Measurements from ENCODE around the gene DNAJC15. TPM values are rescaled to one million over a fixed set of nuclear protein-coding genes. Genes with fewer than 3 reads are reported as not detected.

Gene DNAJC15
- total and polyA plus RNA-seq, 7 experiments from 2014 or later = 5.0 to 22.8 (median 10.5) TPM

DNA sequence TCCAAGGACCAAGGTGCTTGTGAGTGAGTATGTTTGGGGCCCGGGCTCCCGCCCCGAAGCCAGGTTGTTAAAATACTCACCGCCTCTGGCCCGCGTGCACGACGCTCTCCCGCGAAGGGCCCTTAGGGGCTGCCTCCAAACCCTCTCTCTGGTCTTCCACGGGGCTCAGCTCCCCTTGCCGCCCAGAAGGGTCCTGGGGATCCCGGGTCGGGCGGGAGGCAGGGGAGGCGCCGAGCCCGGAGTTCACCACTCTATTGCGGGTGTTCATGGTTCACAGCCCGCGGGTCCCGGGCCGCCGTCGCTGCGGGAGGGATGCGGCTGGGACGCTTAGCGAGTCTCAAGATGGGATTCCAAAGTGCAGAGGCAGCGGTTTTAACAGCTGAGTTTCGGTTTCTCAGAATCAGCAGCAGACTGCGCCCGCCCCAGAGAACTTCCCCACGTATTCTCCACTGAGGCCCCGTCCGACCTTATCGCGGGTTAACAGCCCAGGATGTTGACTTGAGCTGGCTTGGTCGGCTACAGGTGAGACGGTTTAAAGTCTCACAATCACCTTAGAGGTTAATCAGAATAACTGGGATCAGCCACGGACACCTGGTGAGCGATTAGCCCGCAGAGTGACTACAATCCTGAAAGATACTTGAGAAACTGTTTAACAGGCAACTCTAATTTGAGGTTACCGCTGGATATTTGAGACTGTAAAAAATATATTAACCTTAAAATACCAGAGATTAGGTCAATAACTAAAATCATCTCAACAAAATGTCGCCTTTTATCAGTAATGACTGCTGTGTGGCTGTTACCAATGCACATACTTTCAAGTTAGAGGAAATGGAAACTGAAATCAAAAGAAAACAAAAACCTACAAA is 31.3 kb upstream of the DNAJC15 start, which contains the start of gene EPSTI1:
Gene EPSTI1, minus strand, starts transcription at position 344 of the 866 bp plus-strand sequence. Its CDS starts 76 bp downstream, at position 268.
- CTCF ChIA-PET = interaction anchor here (0.8 to 2.0 kb wide), 5 partner anchors 19 to 93 kb away, joined by 3 to 7 read pairs (median 4); no protein-coding TSS in a partner anchor
- peak within 1 kb of the TSS; percentile 99 to 100 (median 100) for H3K27ac Mint-ChIP-seq
- peak within 1 kb of the TSS; percentile 92 to 98 (median 96) for H3K4me3 Mint-ChIP-seq
- H3K27ac ChIP-seq (ENCODE audit: low read depth, low read length) = peak within 1 kb of the TSS; percentile 94
- DNase-seq (peak; percentile 61 to 84 (median 77)), ATAC-seq (peak; percentile 88)
- peak within 1 kb of the TSS; percentile 77 for H3K4me3 ChIP-seq (ENCODE audit: low read length)
- POLR2A ChIA-PET = interaction anchor here (0.6 to 5.1 kb wide), 26 partner anchors 9 to 1931 kb away, joined by 3 to 64 read pairs (median 4); partner anchors contain the start of genes DNAJC15 and WBP4
- H3K27me3 ChIP-seq (ENCODE audit: control insufficient read depth in 2 of 2, insufficient read depth in 2 of 2, low read length in 2 of 2) = no peaks in the 10 kb centered on the region
- H3K27me3 Mint-ChIP-seq = no peaks in the 10 kb centered on the region
- peaks cover 13 to 15% of the 10 kb centered on the region in 2 donors for H3K4me1 ChIP-seq (ENCODE audit: control insufficient read depth in 2 of 2, insufficient read depth in 2 of 2, low read length in 2 of 2)
- no peaks in the 10 kb centered on the region for H3K36me3 ChIP-seq (ENCODE audit: control insufficient read depth in 2 of 3, insufficient read depth in 3 of 3, low read length in 3 of 3)
- no peaks in the 10 kb centered on the region for H3K9me3 ChIP-seq (ENCODE audit: control insufficient read depth in 2 of 3, low read length in 3 of 3)
- peaks cover 0 to 37% (median 0%) of the 10 kb centered on the region in 5 donors for H3K36me3 Mint-ChIP-seq
- no peaks in the 10 kb centered on the region for H3K9me3 Mint-ChIP-seq
- H3K4me1 Mint-ChIP-seq = peaks cover 27 to 73% (median 51%) of the 10 kb centered on the region in 7 donors
- intact Hi-C loops (cut with micrococcal nuclease) = loop anchor here (1.0 to 5.0 kb wide), 11 partner anchors 22 to 1925 kb away; partner anchors contain the start of genes CCDC122 (in 2 of the 2), DNAJC15 (in 2 of the 2), LACC1 (in 2 of the 2) and AKAP11 (in 1 of the 2)

DNA sequence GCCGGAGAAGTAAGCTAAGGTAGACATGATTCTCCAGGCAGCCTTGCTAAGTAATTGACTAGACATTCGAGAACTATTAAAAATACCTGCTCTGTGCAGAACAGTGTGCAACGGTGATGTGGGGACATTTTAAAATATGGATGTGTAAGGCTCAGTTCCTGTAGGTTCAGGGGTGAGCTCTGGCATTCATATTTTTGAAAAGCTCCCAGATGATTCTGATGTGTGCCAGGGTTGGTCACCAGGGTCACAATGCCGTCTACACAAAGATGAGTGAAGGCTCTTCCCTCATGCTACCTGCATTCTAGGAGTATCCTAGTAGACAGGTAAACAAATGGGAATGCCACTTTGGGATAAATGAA is 30.6 kb upstream of the DNAJC15 start:
- intact Hi-C loops (cut with micrococcal nuclease) = loop anchor here (1.0 to 5.0 kb wide), 11 partner anchors 22 to 1925 kb away; partner anchors contain the start of genes CCDC122 (in 2 of the 2), DNAJC15 (in 2 of the 2), LACC1 (in 2 of the 2) and AKAP11 (in 1 of the 2)
- H3K4me1 ChIP-seq (ENCODE audit: control insufficient read depth in 2 of 2, insufficient read depth in 2 of 2, low read length in 2 of 2) = peaks cover 13 to 15% of the 10 kb centered on the region in 2 donors
- CTCF ChIA-PET = interaction anchor here (0.8 to 1.8 kb wide), 4 partner anchors 20 to 73 kb away, joined by 3 to 4 read pairs (median 3); no protein-coding TSS in a partner anchor
- peak in 1 of 9 donors; percentile 42 for DNase-seq
- peak overlapping the region; percentile 94 for H3K27ac ChIP-seq (ENCODE audit: low read depth, low read length)
- H3K27me3 Mint-ChIP-seq = no peaks in the 10 kb centered on the region
- H3K9me3 Mint-ChIP-seq = no peaks in the 10 kb centered on the region
- H3K4me3 ChIP-seq (ENCODE audit: low read length) = peak overlapping the region; percentile 77
- H3K9me3 ChIP-seq (ENCODE audit: control insufficient read depth in 2 of 3, low read length in 3 of 3) = no peaks in the 10 kb centered on the region
- no peaks in the 10 kb centered on the region for H3K27me3 ChIP-seq (ENCODE audit: control insufficient read depth in 2 of 2, insufficient read depth in 2 of 2, low read length in 2 of 2)
- H3K4me1 Mint-ChIP-seq = peaks cover 26 to 73% (median 45%) of the 10 kb centered on the region in 7 donors
- peak overlapping the region; percentile 92 to 98 (median 96) for H3K4me3 Mint-ChIP-seq
- peak overlapping the region; percentile 99 to 100 (median 100) for H3K27ac Mint-ChIP-seq
- no peaks in the 10 kb centered on the region for H3K36me3 ChIP-seq (ENCODE audit: control insufficient read depth in 2 of 3, insufficient read depth in 3 of 3, low read length in 3 of 3)
- POLR2A ChIA-PET = interaction anchor here (0.6 to 5.1 kb wide), 22 partner anchors 9 to 1932 kb away, joined by 3 to 64 read pairs (median 6); partner anchors contain the start of genes DNAJC15 and WBP4
- ATAC-seq = no peak
- peaks cover 0 to 30% (median 0%) of the 10 kb centered on the region in 5 donors for H3K36me3 Mint-ChIP-seq

GRCh38 chr13:42994878-42995277 is 28.5 kb upstream of the DNAJC15 start:
- Histone ChIP-seq H3K36me3 (ENCODE audit: control insufficient read depth in 2 of 3, insufficient read depth in 3 of 3, low read length in 3 of 3) (no peaks in the 10 kb centered on the region), H3K4me1 (ENCODE audit: control insufficient read depth in 2 of 2, insufficient read depth in 2 of 2, low read length in 2 of 2) (peaks cover 13 to 15% of the 10 kb centered on the region in 2 donors), H3K4me3 (ENCODE audit: low read length) (no peak overlapping the region), H3K9me3 (ENCODE audit: control insufficient read depth in 2 of 3, low read length in 3 of 3) (no peaks in the 10 kb centered on the region), H3K27ac (ENCODE audit: low read depth, low read length) (no peak overlapping the region), H3K27me3 (ENCODE audit: control insufficient read depth in 2 of 2, insufficient read depth in 2 of 2, low read length in 2 of 2) (no peaks in the 10 kb centered on the region)
- H3K4me1 Mint-ChIP-seq = peaks cover 20 to 64% (median 37%) of the 10 kb centered on the region in 7 donors
- peaks cover 0 to 26% (median 0%) of the 10 kb centered on the region in 5 donors for H3K36me3 Mint-ChIP-seq
- H3K9me3 Mint-ChIP-seq = no peaks in the 10 kb centered on the region
- intact Hi-C loops (cut with micrococcal nuclease) = loop anchor here in 1 of 2 donors (5.0 kb wide), 4 partner anchors 723 to 1922 kb away; partner anchors contain the start of genes AKAP11, CCDC122 and LACC1
- ChIA-PET POLR2A (interaction anchor here (5.1 kb wide), 1 partner anchor 62 kb away, joined by 64 read pairs; no protein-coding TSS in a partner anchor), CTCF (interaction anchor here (1.0 kb wide), 1 partner anchor 63 kb away, joined by 3 read pairs; no protein-coding TSS in a partner anchor)
- DNase-seq (no peak), ATAC-seq (no peak)
- H3K27me3 Mint-ChIP-seq = no peaks in the 10 kb centered on the region
- H3K27ac Mint-ChIP-seq = peak overlapping the region in 4 of 9 donors; percentile 12 to 100 (median 71)
- no peak overlapping the region for H3K4me3 Mint-ChIP-seq

DNA sequence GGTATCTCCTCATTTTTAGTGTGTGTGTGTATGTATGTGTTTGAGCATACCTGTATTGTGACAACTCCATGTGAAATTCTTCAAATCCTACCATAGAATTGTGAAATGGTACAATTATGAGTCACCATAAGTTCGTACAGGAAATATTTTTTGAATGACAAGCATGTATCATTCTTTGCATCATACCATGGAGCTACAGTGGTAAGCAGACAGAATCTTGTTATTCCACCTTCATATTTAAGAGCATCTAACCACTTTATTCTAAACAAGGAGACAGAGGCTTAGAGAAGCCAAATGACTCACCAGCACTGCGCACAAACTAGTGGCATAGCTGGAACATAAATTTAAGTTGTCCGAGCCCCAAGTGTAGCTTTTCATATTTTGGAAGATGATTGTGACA is 26.8 kb upstream of the DNAJC15 start:
- Histone ChIP-seq H3K36me3 (ENCODE audit: control insufficient read depth in 2 of 3, insufficient read depth in 3 of 3, low read length in 3 of 3) (no peaks in the 10 kb centered on the region), H3K27ac (ENCODE audit: low read depth, low read length) (no peak overlapping the region), H3K27me3 (ENCODE audit: control insufficient read depth in 2 of 2, insufficient read depth in 2 of 2, low read length in 2 of 2) (no peaks in the 10 kb centered on the region), H3K4me3 (ENCODE audit: low read length) (no peak overlapping the region), H3K4me1 (ENCODE audit: control insufficient read depth in 2 of 2, insufficient read depth in 2 of 2, low read length in 2 of 2) (peaks cover 7 to 8% of the 10 kb centered on the region in 2 donors), H3K9me3 (ENCODE audit: control insufficient read depth in 2 of 3, low read length in 3 of 3) (no peaks in the 10 kb centered on the region)
- CTCF ChIA-PET = no interaction called here
- Mint-ChIP-seq H3K9me3 (no peaks in the 10 kb centered on the region), H3K27me3 (no peaks in the 10 kb centered on the region), H3K36me3 (peaks cover 0 to 14% (median 0%) of the 10 kb centered on the region in 5 donors), H3K4me1 (peaks cover 7 to 58% (median 24%) of the 10 kb centered on the region in 7 donors), H3K27ac (peak overlapping the region in 2 of 9 donors; percentile 25 to 71), H3K4me3 (peak overlapping the region in 1 of 10 donors; percentile 5)
- intact Hi-C loops (cut with micrococcal nuclease) = loop anchor here in 1 of 2 donors (1.0 kb wide), 2 partner anchors 27 to 59 kb away; partner anchors contain the start of gene DNAJC15
- DNase-seq = no peak
- POLR2A ChIA-PET = interaction anchor here (1.3 kb wide), 1 partner anchor 9 kb away, joined by 3 read pairs; no protein-coding TSS in a partner anchor
- no peak for ATAC-seq

DNA sequence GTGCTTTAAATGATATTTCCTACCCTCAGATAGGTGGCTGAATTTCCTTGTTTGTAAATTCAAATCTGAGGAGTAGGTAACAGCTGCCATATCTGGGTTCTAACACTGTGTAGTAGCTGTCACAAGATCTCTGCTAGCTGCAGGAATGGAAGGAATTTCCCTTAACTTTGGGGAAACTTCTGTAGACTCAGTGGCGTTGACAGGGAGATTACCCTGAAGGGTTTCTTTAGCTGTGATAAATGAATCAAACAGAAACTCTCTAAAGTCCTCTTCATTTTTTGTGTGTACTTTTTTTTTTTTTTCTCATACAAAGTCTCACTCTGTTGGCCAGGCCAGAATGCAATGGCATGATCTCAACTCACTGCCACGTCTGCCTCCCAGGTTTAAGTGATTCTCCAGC is 26.0 kb upstream of the DNAJC15 start:
- H3K27ac Mint-ChIP-seq = peak overlapping the region in 2 of 9 donors; percentile 46 to 71
- peaks cover 7 to 58% (median 18%) of the 10 kb centered on the region in 7 donors for H3K4me1 Mint-ChIP-seq
- ChIA-PET POLR2A (interaction anchor here (1.3 kb wide), 1 partner anchor 10 kb away, joined by 3 read pairs; no protein-coding TSS in a partner anchor), CTCF (interaction anchor here (0.6 to 1.4 kb wide), 3 partner anchors 9 to 56 kb away, joined by 3 to 6 read pairs (median 4); no protein-coding TSS in a partner anchor)
- ATAC-seq (no peak), DNase-seq (no peak)
- H3K9me3 ChIP-seq (ENCODE audit: control insufficient read depth in 2 of 3, low read length in 3 of 3) = no peaks in the 10 kb centered on the region
- H3K9me3 Mint-ChIP-seq = peaks cover 0 to 6% (median 1%) of the 10 kb centered on the region in 11 donors
- H3K27me3 ChIP-seq (ENCODE audit: control insufficient read depth in 2 of 2, insufficient read depth in 2 of 2, low read length in 2 of 2) = no peaks in the 10 kb centered on the region
- intact Hi-C loops (cut with micrococcal nuclease) = no loop called here
- H3K36me3 ChIP-seq (ENCODE audit: control insufficient read depth in 2 of 3, insufficient read depth in 3 of 3, low read length in 3 of 3) = no peaks in the 10 kb centered on the region
- peak overlapping the region in 1 of 10 donors; percentile 12 for H3K4me3 Mint-ChIP-seq
- peaks cover 6 to 8% of the 10 kb centered on the region in 2 donors for H3K4me1 ChIP-seq (ENCODE audit: control insufficient read depth in 2 of 2, insufficient read depth in 2 of 2, low read length in 2 of 2)
- peaks cover 0 to 16% (median 5%) of the 10 kb centered on the region in 5 donors for H3K36me3 Mint-ChIP-seq
- H3K27me3 Mint-ChIP-seq = no peaks in the 10 kb centered on the region
- H3K4me3 ChIP-seq (ENCODE audit: low read length) = no peak overlapping the region
- no peak overlapping the region for H3K27ac ChIP-seq (ENCODE audit: low read depth, low read length)

- Mint-ChIP-seq H3K9me3 (peaks cover 0 to 11% (median 6%) of the 10 kb centered on the region in 11 donors), H3K4me1 (peaks cover 0 to 38% (median 0%) of the 10 kb centered on the region in 7 donors), H3K27me3 (no peaks in the 10 kb centered on the region), H3K27ac (no peak overlapping the region), H3K36me3 (peaks cover 0 to 9% (median 7%) of the 10 kb centered on the region in 5 donors), H3K4me3 (no peak overlapping the region)
- no peaks in the 10 kb centered on the region for H3K9me3 ChIP-seq (ENCODE audit: control insufficient read depth in 2 of 3, low read length in 3 of 3)
- no peaks in the 10 kb centered on the region for H3K4me1 ChIP-seq (ENCODE audit: control insufficient read depth in 2 of 2, insufficient read depth in 2 of 2, low read length in 2 of 2)
- no peaks in the 10 kb centered on the region for H3K27me3 ChIP-seq (ENCODE audit: control insufficient read depth in 2 of 2, insufficient read depth in 2 of 2, low read length in 2 of 2)
- ATAC-seq (no peak), DNase-seq (no peak)
- ChIA-PET CTCF (no interaction called here), POLR2A (no interaction called here)
- no peak overlapping the region for H3K4me3 ChIP-seq (ENCODE audit: low read length)
- intact Hi-C loops (cut with micrococcal nuclease) = no loop called here
- no peaks in the 10 kb centered on the region for H3K36me3 ChIP-seq (ENCODE audit: control insufficient read depth in 2 of 3, insufficient read depth in 3 of 3, low read length in 3 of 3)
- H3K27ac ChIP-seq (ENCODE audit: low read depth, low read length) = no peak overlapping the region
Measured at GRCh38 chr13:42999491-42999890, 23.9 kb upstream of the DNAJC15 start.
